Bone marrow (tissue), 2 donors: ENCODE results near the gene MAPT.

ENCODE experiments used
- DNase-seq, 2 donors: peaks; one replicate each; lab custom pipeline; 2025; lab: John Stamatoyannopoulos, UW

Gene MAPT

GRCh38 chr17:46056800-46057304 lies 162.5 kb downstream of the MAPT start:
- DNase-seq: no peak

- DNase-seq: no peak
These were observed 163.0 kb downstream of the MAPT start for GRCh38 chr17:46057366-46057765.

- DNase-seq: no peak
These were observed 165.1 kb downstream of the MAPT start for GRCh38 chr17:46059486-46059885.

- DNase-seq: no peak
These were observed 166.1 kb downstream of the MAPT start for GRCh38 chr17:46060461-46060860.

GRCh38 chr17:46061435-46061834 lies 167.1 kb downstream of the MAPT start:
- DNase-seq: no peak

GRCh38 chr17:46063241-46063640 lies 168.9 kb downstream of the MAPT start:
- no peak for DNase-seq

- DNase-seq: no peak
These were observed 170.1 kb downstream of the MAPT start for GRCh38 chr17:46064460-46064859.

GRCh38 chr17:46071796-46072195 lies 177.4 kb downstream of the MAPT start:
- no peak for DNase-seq

- DNase-seq: no peak
These were observed 178.6 kb downstream of the MAPT start for GRCh38 chr17:46072998-46073397.

GRCh38 chr17:46074540-46074939 lies 180.2 kb downstream of the MAPT start:
- no peak for DNase-seq
